H9 (cell line): ENCODE results near the gene EGR4. TPM values are rescaled to one million over a fixed set of nuclear protein-coding genes. Genes with fewer than 3 reads are reported as not detected.

ENCODE experiments used
- DNase-seq: peaks from one replicate; pipeline ENCODE4 v3.0.0-alpha.2; 2017
- H2AFZ ChIP-seq: one replicate; pipeline ENCODE4 v1.6.1; 2013; ENCODE audit warnings: mild to moderate bottlenecking, low read length, control low read depth, moderate library complexity
- H2AK5ac ChIP-seq: 2 replicates; pipeline ENCODE4 v1.6.1; 2013; ENCODE audit warnings: low read length, control low read depth, mixed read lengths; ENCODE audit not compliant: insufficient read length
- H2BK120ac ChIP-seq: one replicate; pipeline ENCODE4 v1.6.1; 2013; ENCODE audit warnings: low read depth, mild to moderate bottlenecking, low read length, control low read depth, inconsistent platforms; ENCODE audit not compliant: poor library complexity, severe bottlenecking
- H2BK12ac ChIP-seq: 2 replicates; pipeline ENCODE4 v1.6.1; 2013; ENCODE audit warnings: low read length, control low read depth, mixed read lengths, low read depth; ENCODE audit not compliant: insufficient read length
- H2BK15ac ChIP-seq: 2 replicates; pipeline ENCODE4 v1.6.1; 2013; ENCODE audit warnings: low read depth, low read length, control low read depth
- H2BK20ac ChIP-seq: one replicate; pipeline ENCODE4 v1.6.1; 2013; ENCODE audit warnings: low read depth, mild to moderate bottlenecking, low read length, control low read depth, inconsistent platforms; ENCODE audit not compliant: poor library complexity, severe bottlenecking
- H2BK5ac ChIP-seq: 2 replicates; pipeline ENCODE4 v1.6.1; 2013; ENCODE audit warnings: low read length, control low read depth, mixed read lengths; ENCODE audit not compliant: insufficient read length
- H3K14ac ChIP-seq: 2 replicates; pipeline ENCODE4 v1.6.1; 2013; ENCODE audit warnings: low read length, control low read depth; ENCODE audit not compliant: insufficient read depth
- H3K18ac ChIP-seq: 2 replicates; pipeline ENCODE4 v1.6.1; 2013; ENCODE audit warnings: low read depth, mild to moderate bottlenecking, mixed read lengths, low read length, control low read depth; ENCODE audit not compliant: insufficient read length
- H3K23ac ChIP-seq: 2 replicates; pipeline ENCODE4 v1.6.1; 2013; ENCODE audit warnings: low read length, control low read depth, mixed read lengths, low read depth; ENCODE audit not compliant: insufficient read length
- H3K23me2 ChIP-seq: 2 replicates; pipeline ENCODE4 v1.6.1; 2013; ENCODE audit warnings: low read depth, mild to moderate bottlenecking, mixed read lengths, low read length, control low read depth; ENCODE audit not compliant: insufficient read length, poor library complexity, severe bottlenecking
- H3K27ac ChIP-seq: 2 replicates; pipeline ENCODE4 v1.5.1; 2013; ENCODE audit warnings: low read length, control low read depth, mixed read lengths, low read depth; ENCODE audit not compliant: insufficient read length
- H3K27me3 ChIP-seq: 2 replicates; pipeline ENCODE4 v1.6.1; 2013; ENCODE audit warnings: low read length, control low read depth, inconsistent platforms; ENCODE audit not compliant: insufficient read depth
- H3K4ac ChIP-seq: 2 replicates; pipeline ENCODE4 v1.6.1; 2013; ENCODE audit warnings: low read depth, mild to moderate bottlenecking, control low read depth, inconsistent platforms, low read length, moderate library complexity
- H3K4me1 ChIP-seq: 2 replicates; pipeline ENCODE4 v1.6.1; 2013; ENCODE audit warnings: low read length, control low read depth, inconsistent platforms; ENCODE audit not compliant: insufficient read depth
- H3K4me2 ChIP-seq: 2 replicates; pipeline ENCODE4 v1.6.1; 2013; ENCODE audit warnings: low read length, control low read depth, mixed read lengths; ENCODE audit not compliant: insufficient read length, insufficient read depth
- H3K56ac ChIP-seq: 2 replicates; pipeline ENCODE4 v1.6.1; 2013; ENCODE audit warnings: low read depth, mild to moderate bottlenecking, mixed read lengths, low read length, control low read depth; ENCODE audit not compliant: insufficient read length
- H3K79me1 ChIP-seq: 2 replicates; pipeline ENCODE4 v1.6.1; 2013; ENCODE audit warnings: low read depth, mild to moderate bottlenecking, moderate library complexity, low read length, control low read depth, inconsistent platforms; ENCODE audit not compliant: insufficient read depth, poor library complexity, severe bottlenecking
- H3K79me2 ChIP-seq: 2 replicates; pipeline ENCODE4 v1.6.1; 2013; ENCODE audit warnings: low read length, control low read depth, inconsistent platforms; ENCODE audit not compliant: insufficient read depth
- H3K9ac ChIP-seq: 2 replicates; pipeline ENCODE4 v1.6.1; 2013; ENCODE audit warnings: low read length, control low read depth, mixed read lengths; ENCODE audit not compliant: insufficient read length; ENCODE audit errors: extremely low read depth
- H3K9me3 ChIP-seq: one replicate; pipeline ENCODE4 v1.6.1; 2013; ENCODE audit warnings: low read depth, low read length, inconsistent platforms; ENCODE audit not compliant: control insufficient read depth
- H3T11ph ChIP-seq: one replicate; pipeline ENCODE4 v1.6.1; 2013; ENCODE audit warnings: mild to moderate bottlenecking, low read length, control low read depth, inconsistent platforms
- H4K20me1 ChIP-seq: one replicate; pipeline ENCODE4 v1.6.1; 2013; ENCODE audit not compliant: control insufficient read depth, insufficient read length, insufficient read depth
- H4K5ac ChIP-seq: 2 replicates; pipeline ENCODE4 v1.6.1; 2013; ENCODE audit warnings: low read depth, mild to moderate bottlenecking, mixed read lengths, low read length, control low read depth; ENCODE audit not compliant: insufficient read length
- H4K8ac ChIP-seq: replicated peaks from 2 replicates; pipeline ENCODE4 v1.6.1; 2013; ENCODE audit warnings: low read length, control low read depth, mixed read lengths, low read depth; ENCODE audit not compliant: insufficient read length
- H4K91ac ChIP-seq: 2 replicates; pipeline ENCODE4 v1.6.1; 2013; ENCODE audit warnings: low read depth, mild to moderate bottlenecking, moderate library complexity, mixed read lengths, low read length, control low read depth; ENCODE audit not compliant: insufficient read length
- H3K27ac Mint-ChIP-seq, 3 experiments: 2 replicates in 2 of 3; 3 replicates in 1 of 3; pipeline ENCODE4 v1.8.0; 2020 to 2021; ENCODE audit warnings: mixed read lengths in 3 of 3, mild to moderate bottlenecking in 1 of 3, moderate library complexity in 1 of 3
- H3K27me3 Mint-ChIP-seq: 2 replicates; pipeline ENCODE4 v1.8.0; 2021; ENCODE audit warnings: low read depth, mild to moderate bottlenecking, moderate library complexity, mixed read lengths
- H3K36me3 Mint-ChIP-seq, 3 experiments: 2 replicates in 2 of 3; 3 replicates in 1 of 3; pipeline ENCODE4 v1.8.0; 2020 to 2021; ENCODE audit warnings: low read depth in 3 of 3, mixed read lengths in 3 of 3; ENCODE audit not compliant: insufficient read depth in 1 of 3
- H3K4me1 Mint-ChIP-seq, 2 experiments: 2 replicates each; pipeline ENCODE4 v1.8.0; 2020; ENCODE audit warnings: mixed read lengths in 2 of 2
- H3K4me3 Mint-ChIP-seq, 2 experiments: 2 replicates in 1 of 2; 3 replicates in 1 of 2; pipeline ENCODE4 v1.8.0; 2020 to 2021; ENCODE audit warnings: mild to moderate bottlenecking in 2 of 2, mixed read lengths in 2 of 2, moderate library complexity in 1 of 2
- H3K9me3 Mint-ChIP-seq, 2 experiments: 2 replicates in 1 of 2; 3 replicates in 1 of 2; pipeline ENCODE4 v1.8.0; 2020; ENCODE audit warnings: mild to moderate bottlenecking in 2 of 2, mixed read lengths in 2 of 2, moderate library complexity in 1 of 2
- WGBS: extraction: QIAGEN DNeasy Blood & Tissue Kit; methylation state at CpG from one replicate; pipeline ENCODE4 v1.1.7; 2013; ENCODE audit warnings: missing lambda C conversion rate, low lambda C conversion rate, mixed read lengths; ENCODE audit not compliant: insufficient read length; ENCODE audit errors: extremely low coverage; 5-methylcytosine and 5-hydroxymethylcytosine counted together
- total RNA-seq: library from RNA; stranded (reverse); gene quantifications from 2 replicates; pipeline ENCODE4 v1.2.1, GENCODE V29; 2021
- TF ChIP-seq, protein P1 (sequence below): fragments of 200-600 bp; sonication (generic); conservative IDR thresholded peaks from 3 replicates; pipeline ENCODE4 v1.8.0; 2021; ENCODE audit warnings: antibody characterized with exemption, mild to moderate bottlenecking

EGR4 gene
- total RNA-seq, 1 experiment from 2014 or later = 0.85 TPM

DNA sequence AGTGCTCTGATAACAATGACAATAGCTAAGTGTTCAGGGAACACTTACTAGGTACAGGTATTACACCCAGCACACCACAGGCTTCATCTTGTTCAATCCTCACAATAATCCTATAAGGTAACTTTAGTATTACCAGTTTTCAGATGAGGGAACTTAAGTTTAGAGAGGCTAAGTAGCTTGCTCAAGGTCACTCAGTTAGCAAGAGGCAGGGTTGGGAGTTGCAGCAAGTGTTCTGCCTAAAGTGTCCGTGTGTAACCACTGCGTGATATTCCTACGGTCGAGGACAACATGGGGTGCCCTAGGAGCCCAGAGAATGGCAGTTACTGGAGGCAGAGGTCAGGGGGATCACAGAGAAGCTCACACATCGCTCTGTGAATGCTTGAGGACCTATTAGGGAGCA lies 30.2 kb upstream of the EGR4 start:
- no peak overlapping the region for H2BK20ac ChIP-seq
- no peak overlapping the region for H3K18ac ChIP-seq
- no peak overlapping the region for H3K4me2 ChIP-seq
- no peak for DNase-seq
- no peak overlapping the region for H3K4me3 Mint-ChIP-seq
- H3K4me1 ChIP-seq = no peaks in the 10 kb centered on the region
- no peaks in the 10 kb centered on the region for H3K9me3 ChIP-seq
- no peak overlapping the region for H2BK5ac ChIP-seq
- no peak overlapping the region for H4K5ac ChIP-seq
- no peaks in the 10 kb centered on the region for H3K23me2 ChIP-seq
- no peak overlapping the region for H3K27ac ChIP-seq
- WGBS = no CpG with 5 or more reads among the region's 5 CpGs
- no peak overlapping the region for H3K9ac ChIP-seq
- no peak overlapping the region for H2BK12ac ChIP-seq
- no peaks in the 10 kb centered on the region for H3K79me1 ChIP-seq
- H3K27me3 Mint-ChIP-seq = peaks cover 47% of the 10 kb centered on the region
- H3K4me1 Mint-ChIP-seq = peaks cover 4 to 6% of the 10 kb centered on the region in 2 experiments; a peak in 3 of 4 replicates
- H2BK15ac ChIP-seq = no peak overlapping the region
- no peak overlapping the region for H3K27ac Mint-ChIP-seq
- H4K20me1 ChIP-seq = no peaks in the 10 kb centered on the region
- H3T11ph ChIP-seq = no peak overlapping the region
- H3K36me3 Mint-ChIP-seq = no peaks in the 10 kb centered on the region
- no peak overlapping the region for H3K4ac ChIP-seq
- TF ChIP-seq, protein P1, sequence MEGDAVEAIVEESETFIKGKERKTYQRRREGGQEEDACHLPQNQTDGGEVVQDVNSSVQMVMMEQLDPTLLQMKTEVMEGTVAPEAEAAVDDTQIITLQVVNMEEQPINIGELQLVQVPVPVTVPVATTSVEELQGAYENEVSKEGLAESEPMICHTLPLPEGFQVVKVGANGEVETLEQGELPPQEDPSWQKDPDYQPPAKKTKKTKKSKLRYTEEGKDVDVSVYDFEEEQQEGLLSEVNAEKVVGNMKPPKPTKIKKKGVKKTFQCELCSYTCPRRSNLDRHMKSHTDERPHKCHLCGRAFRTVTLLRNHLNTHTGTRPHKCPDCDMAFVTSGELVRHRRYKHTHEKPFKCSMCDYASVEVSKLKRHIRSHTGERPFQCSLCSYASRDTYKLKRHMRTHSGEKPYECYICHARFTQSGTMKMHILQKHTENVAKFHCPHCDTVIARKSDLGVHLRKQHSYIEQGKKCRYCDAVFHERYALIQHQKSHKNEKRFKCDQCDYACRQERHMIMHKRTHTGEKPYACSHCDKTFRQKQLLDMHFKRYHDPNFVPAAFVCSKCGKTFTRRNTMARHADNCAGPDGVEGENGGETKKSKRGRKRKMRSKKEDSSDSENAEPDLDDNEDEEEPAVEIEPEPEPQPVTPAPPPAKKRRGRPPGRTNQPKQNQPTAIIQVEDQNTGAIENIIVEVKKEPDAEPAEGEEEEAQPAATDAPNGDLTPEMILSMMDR = no peak
- H3K79me2 ChIP-seq = no peaks in the 10 kb centered on the region
- no peak overlapping the region for H2BK120ac ChIP-seq
- H3K14ac ChIP-seq = no peak overlapping the region
- no peak overlapping the region for H3K23ac ChIP-seq
- H3K9me3 Mint-ChIP-seq = no peaks in the 10 kb centered on the region
- no peak overlapping the region for H2AFZ ChIP-seq
- no peak overlapping the region for H4K8ac ChIP-seq
- no peak overlapping the region for H3K56ac ChIP-seq
- no peak overlapping the region for H4K91ac ChIP-seq
- no peak overlapping the region for H2AK5ac ChIP-seq
- H3K27me3 ChIP-seq = no peaks in the 10 kb centered on the region
